IMR-90 (cell line): ENCODE measurements around the gene SLC5A10.

Experiments used
- CTCF ChIP-seq: conservative IDR thresholded peaks from 2 replicates; pipeline ENCODE4 v1.5.1; 2012; ENCODE audit warnings: mild to moderate bottlenecking, low read depth, low read length, improper control_type of control experiment
- MAFK ChIP-seq: IDR thresholded peaks from 2 replicates; pipeline ENCODE4 v1.6.1; 2012; ENCODE audit warnings: low read depth, low read length, improper control_type of control experiment
- MAZ ChIP-seq: IDR thresholded peaks from 2 replicates; pipeline ENCODE4 v1.6.1; 2012; ENCODE audit warnings: low read depth, mild to moderate bottlenecking, low read length, improper control_type of control experiment, moderate library complexity, borderline replicate concordance
- MXI1 ChIP-seq: IDR thresholded peaks from 2 replicates; pipeline ENCODE4 v1.6.1; 2012; ENCODE audit warnings: low read depth, mild to moderate bottlenecking, low read length, moderate library complexity, borderline replicate concordance
- POLR2A ChIP-seq: IDR thresholded peaks from 2 replicates; pipeline ENCODE4 v1.6.1; 2012; ENCODE audit warnings: mild to moderate bottlenecking, low read depth, low read length
- RAD21 ChIP-seq: IDR thresholded peaks from 2 replicates; pipeline ENCODE4 v1.6.1; 2012; ENCODE audit warnings: low read length, improper control_type of control experiment
- RFX5 ChIP-seq: IDR thresholded peaks from 2 replicates; pipeline ENCODE4 v1.8.0; 2012; ENCODE audit warnings: low read depth, mild to moderate bottlenecking, low read length, moderate library complexity
- SMC3 ChIP-seq: fragments of 150-350 bp; IDR thresholded peaks from 2 replicates; pipeline ENCODE4 v1.6.1; 2016; ENCODE audit warnings: low read depth, mild to moderate bottlenecking, antibody characterized with exemption, low read length, moderate library complexity
- USF2 ChIP-seq: fragments of 150-350 bp; IDR thresholded peaks from 2 replicates; pipeline ENCODE4 v1.6.1; 2017; ENCODE audit warnings: mild to moderate bottlenecking, antibody characterized with exemption, low read length, low read depth

GRCh38 chr17:19010729-19011505, 59.0 kb downstream of the SLC5A10 start:
- TF ChIP-seq CTCF (no peak), RFX5 (no peak), POLR2A (no peak), MAFK (no peak), MAZ (no peak), USF2 (no peak), SMC3 (no peak), MXI1 (no peak), RAD21 (no peak)
